ENCODE data around the gene CEP128. TPM values are rescaled to one million over a fixed set of nuclear protein-coding genes. Genes with fewer than 3 reads are reported as not detected.
"Not testable (repeated sequence)": the region's sequence is repeated elsewhere in the genome, so short reads cannot be mapped to it uniquely, and the experiment has no call there.

Gene CEP128
- total RNA-seq, 4 donors from 2014 or later = 7.4 to 30.4 (median 11.7) TPM

DNA sequence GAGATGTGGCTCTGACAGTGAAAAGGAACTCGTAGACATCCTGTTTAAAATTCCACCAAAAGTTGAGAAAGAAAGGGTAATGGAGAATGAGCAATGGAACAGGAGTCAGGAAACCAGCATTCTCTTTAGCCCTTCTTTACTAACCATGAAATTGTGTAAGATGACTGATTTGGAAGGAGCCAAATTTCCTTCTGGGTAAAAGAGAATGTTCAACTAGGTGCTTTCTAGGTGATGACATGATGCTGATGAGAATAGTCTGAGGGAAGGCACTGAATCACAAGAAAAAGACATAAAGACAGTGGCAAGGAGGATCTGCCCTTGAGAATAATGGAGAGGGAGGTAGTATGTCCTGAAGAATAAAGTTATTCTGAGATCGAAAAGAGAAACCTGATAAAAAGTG, 16.1 kb upstream of the CEP128 start:
- no peak for DNase-seq (ENCODE audit: low spot score in 2 of 2)
- no peak overlapping the region for H3K4me3 ChIP-seq
- no peak overlapping the region for H3K27ac ChIP-seq
- TF ChIP-seq, protein P1, sequence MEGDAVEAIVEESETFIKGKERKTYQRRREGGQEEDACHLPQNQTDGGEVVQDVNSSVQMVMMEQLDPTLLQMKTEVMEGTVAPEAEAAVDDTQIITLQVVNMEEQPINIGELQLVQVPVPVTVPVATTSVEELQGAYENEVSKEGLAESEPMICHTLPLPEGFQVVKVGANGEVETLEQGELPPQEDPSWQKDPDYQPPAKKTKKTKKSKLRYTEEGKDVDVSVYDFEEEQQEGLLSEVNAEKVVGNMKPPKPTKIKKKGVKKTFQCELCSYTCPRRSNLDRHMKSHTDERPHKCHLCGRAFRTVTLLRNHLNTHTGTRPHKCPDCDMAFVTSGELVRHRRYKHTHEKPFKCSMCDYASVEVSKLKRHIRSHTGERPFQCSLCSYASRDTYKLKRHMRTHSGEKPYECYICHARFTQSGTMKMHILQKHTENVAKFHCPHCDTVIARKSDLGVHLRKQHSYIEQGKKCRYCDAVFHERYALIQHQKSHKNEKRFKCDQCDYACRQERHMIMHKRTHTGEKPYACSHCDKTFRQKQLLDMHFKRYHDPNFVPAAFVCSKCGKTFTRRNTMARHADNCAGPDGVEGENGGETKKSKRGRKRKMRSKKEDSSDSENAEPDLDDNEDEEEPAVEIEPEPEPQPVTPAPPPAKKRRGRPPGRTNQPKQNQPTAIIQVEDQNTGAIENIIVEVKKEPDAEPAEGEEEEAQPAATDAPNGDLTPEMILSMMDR (IDR thresholded peaks at IDR 0.05) = no peak
- TF ChIP-seq POLR2A (IDR thresholded peaks at IDR 0.05) = no peak
- no peak for TF ChIP-seq POLR2AphosphoS5 (IDR thresholded peaks at IDR 0.05)
- no peak for TF ChIP-seq EP300 (IDR thresholded peaks at IDR 0.05)
- no peaks in the 10 kb centered on the region for H3K36me3 ChIP-seq
- 89% methylated on average over 2 of the region's 2 CpGs for WGBS
- peaks cover 6% of the 10 kb centered on the region for H3K27me3 ChIP-seq
- peaks cover 12% of the 10 kb centered on the region for H3K4me1 ChIP-seq
- H3K9me3 ChIP-seq = no peaks in the 10 kb centered on the region

DNA sequence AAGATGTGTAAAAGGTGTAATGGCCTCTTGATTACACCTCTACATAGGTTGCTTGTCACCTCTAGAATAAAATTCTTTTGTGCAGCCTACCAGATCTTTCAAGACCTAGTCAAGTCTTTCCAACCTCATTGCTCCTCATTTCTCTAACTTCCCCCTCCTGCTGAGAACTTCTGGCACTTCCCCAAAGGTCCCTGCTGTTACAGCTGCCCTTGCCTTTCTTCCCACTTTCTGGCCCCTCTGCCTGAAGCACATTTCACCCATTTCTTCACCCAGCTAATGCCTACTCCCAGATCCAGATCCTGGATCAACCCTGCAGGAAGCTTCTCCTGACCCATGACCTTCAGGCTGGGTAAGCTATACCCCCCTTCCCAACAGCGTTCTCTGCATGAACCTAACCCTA, 15.4 kb upstream of the CEP128 start:
- no peak for TF ChIP-seq POLR2A (IDR thresholded peaks at IDR 0.05)
- no peak for TF ChIP-seq POLR2AphosphoS5 (IDR thresholded peaks at IDR 0.05)
- TF ChIP-seq EP300 (IDR thresholded peaks at IDR 0.05) = no peak
- TF ChIP-seq, protein P1 (IDR thresholded peaks at IDR 0.05) = no peak
- H3K9me3 ChIP-seq = no peaks in the 10 kb centered on the region
- WGBS = 80% methylated on average over 1 of the region's 1 CpG
- H3K27ac ChIP-seq = no peak overlapping the region
- H3K36me3 ChIP-seq = no peaks in the 10 kb centered on the region
- no peak for DNase-seq (ENCODE audit: low spot score in 2 of 2)
- H3K27me3 ChIP-seq = peaks cover 6% of the 10 kb centered on the region
- H3K4me1 ChIP-seq = peaks cover 12% of the 10 kb centered on the region
- no peak overlapping the region for H3K4me3 ChIP-seq

DNA sequence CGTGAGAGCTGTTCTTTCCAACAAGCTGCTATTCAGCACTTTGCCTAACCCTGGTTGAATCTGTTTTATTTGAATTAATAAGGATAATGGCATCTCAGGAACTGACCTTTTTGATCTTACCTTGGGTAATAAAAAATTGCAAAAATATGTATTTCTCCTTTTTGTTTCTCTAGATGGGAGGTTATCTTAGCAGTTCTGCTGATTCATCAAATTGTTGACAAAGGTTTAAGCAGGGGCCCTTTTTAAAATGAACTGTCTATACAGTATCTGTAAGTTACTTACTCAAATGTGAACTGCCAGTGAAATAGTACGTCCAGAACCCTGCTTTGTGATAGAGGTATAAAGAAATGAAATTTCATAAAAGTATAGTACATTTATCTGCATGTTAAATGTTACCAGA, 14.6 kb upstream of the CEP128 start:
- DNase-seq (ENCODE audit: low spot score in 2 of 2) = no peak
- no peaks in the 10 kb centered on the region for H3K9me3 ChIP-seq
- no peaks in the 10 kb centered on the region for H3K36me3 ChIP-seq
- TF ChIP-seq, protein P1 (IDR thresholded peaks at IDR 0.05) = no peak
- TF ChIP-seq EP300 (IDR thresholded peaks at IDR 0.05) = no peak
- no peak for TF ChIP-seq POLR2A (IDR thresholded peaks at IDR 0.05)
- no peak for TF ChIP-seq POLR2AphosphoS5 (IDR thresholded peaks at IDR 0.05)
- H3K27me3 ChIP-seq = peaks cover 6% of the 10 kb centered on the region
- no peak overlapping the region for H3K27ac ChIP-seq
- 87% methylated on average over 2 of the region's 2 CpGs for WGBS
- H3K4me1 ChIP-seq = peaks cover 12% of the 10 kb centered on the region
- H3K4me3 ChIP-seq = no peak overlapping the region

DNA sequence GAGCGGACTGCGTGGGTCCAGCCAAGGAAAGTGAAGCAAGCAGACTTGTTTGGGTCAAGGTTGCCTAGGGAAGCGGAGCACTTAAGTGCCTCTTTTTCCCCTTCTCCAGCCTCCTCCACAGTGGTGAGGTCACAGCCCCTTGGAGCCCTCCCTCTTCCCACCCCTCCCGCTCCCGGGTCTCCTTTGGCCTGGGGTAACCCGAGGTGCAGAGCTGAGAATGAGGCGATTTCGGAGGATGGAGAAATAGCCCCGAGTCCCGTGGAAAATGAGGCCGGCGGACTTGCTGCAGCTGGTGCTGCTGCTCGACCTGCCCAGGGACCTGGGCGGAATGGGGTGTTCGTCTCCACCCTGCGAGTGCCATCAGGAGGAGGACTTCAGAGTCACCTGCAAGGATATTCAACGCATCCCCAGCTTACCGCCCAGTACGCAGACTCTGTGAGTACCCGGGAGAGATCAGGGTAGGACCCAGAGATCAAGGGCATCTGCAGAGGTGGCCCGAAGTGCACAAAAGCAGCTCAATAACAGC, 13.9 kb upstream of the CEP128 start, which contains the start of gene TSHR:
Gene TSHR, plus strand, starts transcription at position 206 of the 526 bp plus-strand sequence. Its CDS starts 60 bp downstream, at position 266.
- H3K27ac ChIP-seq = no peak within 1 kb of the TSS
- H3K9me3 ChIP-seq = no peaks in the 10 kb centered on the region
- 23% methylated on average over 21 of the region's 21 CpGs for WGBS
- H3K36me3 ChIP-seq = no peaks in the 10 kb centered on the region
- TF ChIP-seq, protein P1 (IDR thresholded peaks at IDR 0.05) = no peak
- TF ChIP-seq POLR2AphosphoS5 (IDR thresholded peaks at IDR 0.05) (no peak), EP300 (IDR thresholded peaks at IDR 0.05) (no peak), POLR2A (IDR thresholded peaks at IDR 0.05) (no peak)
- H3K4me1 ChIP-seq = peaks cover 12% of the 10 kb centered on the region
- DNase-seq (ENCODE audit: low spot score in 2 of 2) = peak in 1 of 2 donors; percentile 78
- H3K27me3 ChIP-seq = peaks cover 6% of the 10 kb centered on the region
- H3K4me3 ChIP-seq = peak within 1 kb of the TSS; percentile 62

DNA sequence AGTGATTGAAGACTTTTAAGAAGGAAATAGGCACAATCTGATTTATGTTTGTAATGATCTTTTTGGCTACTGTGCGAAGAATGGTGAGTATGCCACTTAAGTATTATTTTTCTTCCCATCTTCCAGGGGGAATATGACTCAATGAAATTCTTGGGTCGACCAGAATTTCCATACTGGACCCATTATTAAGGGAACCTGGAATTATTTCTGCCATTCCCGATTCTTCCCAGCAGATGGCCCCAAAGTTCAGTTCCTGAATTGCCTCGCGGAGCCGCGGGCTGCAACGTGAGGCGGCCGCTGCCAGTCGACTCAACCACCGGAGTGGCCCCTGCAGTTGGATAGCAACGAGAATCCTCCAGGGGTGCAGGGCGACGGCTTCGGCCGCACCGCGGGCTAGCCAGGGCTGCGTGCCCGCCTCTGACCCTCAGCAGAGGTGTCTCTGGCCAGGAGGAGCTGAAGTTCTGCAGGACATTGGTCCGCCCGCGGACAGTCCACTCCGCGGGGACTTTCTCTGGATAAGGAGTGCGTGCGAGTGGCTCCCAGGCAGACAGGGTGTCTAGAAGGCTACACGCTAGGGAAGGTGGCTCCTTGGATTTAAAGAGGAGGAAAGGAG, 13.3 kb upstream of the CEP128 start:
- TF ChIP-seq, protein P1 (IDR thresholded peaks at IDR 0.05) = peak; percentile 73 to 75
- TF ChIP-seq POLR2A (IDR thresholded peaks at IDR 0.05) (no peak), EP300 (IDR thresholded peaks at IDR 0.05) (no peak), POLR2AphosphoS5 (IDR thresholded peaks at IDR 0.05) (no peak)
- under 1% methylated on average over 21 of the region's 29 CpGs for WGBS
- no peaks in the 10 kb centered on the region for H3K9me3 ChIP-seq
- H3K27me3 ChIP-seq = peaks cover 6% of the 10 kb centered on the region
- H3K4me3 ChIP-seq = peak overlapping the region; percentile 62
- peak; percentile 84 to 86 for DNase-seq (ENCODE audit: low spot score in 2 of 2)
- H3K4me1 ChIP-seq = peaks cover 9% of the 10 kb centered on the region
- H3K36me3 ChIP-seq = no peaks in the 10 kb centered on the region
- H3K27ac ChIP-seq = no peak overlapping the region

DNA sequence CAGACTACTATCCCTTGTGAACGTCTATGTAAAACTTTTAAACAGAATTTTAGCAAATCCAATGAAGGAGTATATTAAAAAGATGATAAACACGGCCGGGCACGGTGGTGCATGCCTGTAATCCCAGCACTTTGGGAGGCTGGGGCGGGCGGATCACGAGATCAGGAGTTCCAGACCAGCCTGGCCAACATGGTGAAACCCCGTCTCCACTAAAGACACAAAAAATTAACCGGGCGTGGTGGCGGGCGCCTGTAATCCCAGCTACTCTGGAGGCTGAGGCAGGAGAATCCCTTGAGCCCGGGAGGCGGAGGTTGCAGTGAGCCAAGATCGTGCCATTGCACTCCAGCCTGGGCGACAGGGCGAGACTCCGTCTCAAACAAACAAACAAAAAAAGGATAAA, 11.7 kb upstream of the CEP128 start:
- H3K36me3 ChIP-seq; H3K27ac ChIP-seq; DNase-seq (ENCODE audit: low spot score in 2 of 2); H3K27me3 ChIP-seq; H3K9me3 ChIP-seq; H3K4me3 ChIP-seq: not testable (repeated sequence)
- WGBS = 88% methylated on average over 18 of the region's 18 CpGs
- peaks cover 13% of the 10 kb centered on the region for H3K4me1 ChIP-seq

All from suprapubic skin (tissue), 4 donors.